Gastrocnemius medialis (tissue), 4 donors: Measurements from ENCODE around the gene ANAPC16. TPM values are rescaled to one million over a fixed set of nuclear protein-coding genes. Genes with fewer than 3 reads are reported as not detected.

Source experiments
- ATAC-seq, 2 donors: fragments of 150-250 bp; one replicate each; pipeline ENCODE4 v1.9.1; 2016
- DNase-seq, 2 donors: peaks; one replicate each; pipeline ENCODE4 v3.0.0-alpha.2; 2019
- H3K27ac ChIP-seq, 4 donors: fragments of 200-600 bp; sonication (generic); 1 replicate in 1 of 4; 2 replicates in 3 of 4; pipeline ENCODE4 v1.5.1; 2016 to 2018; ENCODE audit warnings: mild to moderate bottlenecking in 2 of 4, moderate library complexity in 1 of 4
- H3K27me3 ChIP-seq, 3 donors: fragments of 200-600 bp; sonication (generic) in 2 of 3; 1 replicate in 1 of 3; 2 replicates in 2 of 3; pipeline versions ENCODE4 v1.5.1 to v1.6.0; 2016 to 2019; ENCODE audit warnings: mild to moderate bottlenecking in 1 of 3, moderate library complexity in 1 of 3
- H3K36me3 ChIP-seq, 2 donors: fragments of 200-600 bp; sonication (generic) in 1 of 2; one replicate each; pipeline ENCODE4 v1.5.1; 2017 to 2018
- H3K4me1 ChIP-seq, 2 donors: fragments of 200-600 bp; sonication (generic) in 1 of 2; one replicate each; pipeline ENCODE4 v1.5.1; 2016 to 2017; ENCODE audit warnings: mild to moderate bottlenecking in 2 of 2
- H3K4me3 ChIP-seq, 4 donors: fragments of 200-600 bp; sonication (generic) in 3 of 4; 1 replicate in 1 of 4; 2 replicates in 3 of 4; pipeline ENCODE4 v1.5.1; 2016 to 2019; ENCODE audit warnings: mild to moderate bottlenecking in 2 of 4
- H3K9me3 ChIP-seq, 3 donors: fragments of 200-600 bp; sonication (generic) in 2 of 3; 1 replicate in 1 of 3; 2 replicates in 2 of 3; pipeline ENCODE4 v1.5.1; 2016 to 2019
- POLR2A ChIP-seq, 2 donors: fragments of 450-650 bp; IDR thresholded peaks; one replicate each; pipeline ENCODE4 v1.6.1; 2017; ENCODE audit warnings: antibody characterized with exemption in 2 of 2, mild to moderate bottlenecking in 2 of 2, moderate library complexity in 2 of 2
- in situ Hi-C, 4 donors: fragments of 200-750 bp; cut with MboI; loops; one replicate each; pipeline versions ENCODE4 v1.15.0 to v1.8.0; 2017; ENCODE audit warnings: low sequenced_read_pairs in 4 of 4
- intact Hi-C: fragments of 100-400 bp; cut with DNase I; formaldehyde crosslinking; loops from one replicate; pipeline ENCODE4 v1.15.1; 2023; ENCODE audit warnings: low total_unique reads
- total RNA-seq, 4 donors: library from RNA; depleted of rRNA; stranded (reverse); fragments of >200 nt; gene quantifications; one replicate each; pipeline versions ENCODE4 v1.1.0 to v1.2.3, GENCODE V29; 2016
- TF ChIP-seq, protein P1 (sequence below), 5 experiments: fragments of 450-650 bp in 3 of 5; fragments of 200-600 bp in 2 of 5; sonication (generic) in 2 of 5; IDR thresholded peaks in 4 of 5; conservative IDR thresholded peaks in 1 of 5; 1 replicate in 4 of 5; 2 replicates in 1 of 5; pipeline ENCODE4 v1.5.1; 2016 to 2019; ENCODE audit warnings: antibody characterized with exemption in 5 of 5, mild to moderate bottlenecking in 3 of 5, moderate library complexity in 3 of 5

The ANAPC16 gene
- total RNA-seq, 4 donors from 2014 or later: 70.9 to 168 (median 105) TPM

DNA sequence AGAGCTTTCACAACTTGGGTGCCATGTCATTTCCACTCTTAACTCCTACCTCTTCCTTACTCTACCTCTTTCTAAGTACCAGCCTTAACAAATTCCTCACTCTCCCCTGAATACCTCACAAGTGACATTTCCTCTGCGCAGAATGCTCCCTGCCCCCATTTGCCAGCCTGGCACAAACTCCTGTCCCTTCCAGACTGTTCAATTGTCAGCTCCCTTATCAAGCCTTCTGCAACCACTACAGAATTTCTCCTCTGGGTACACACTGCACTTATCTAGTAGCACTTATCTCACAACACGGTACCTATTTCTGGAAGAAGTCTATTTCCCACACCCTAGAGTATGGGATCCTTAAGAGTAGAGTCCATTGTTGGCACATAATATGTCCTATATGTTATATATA lies 39.1 kb upstream of the ANAPC16 start:
- ATAC-seq: no peak
- intact Hi-C loops: no loop called here
- peaks cover 11 to 15% of the 10 kb centered on the region in 2 donors for H3K4me1 ChIP-seq
- H3K27ac ChIP-seq: no peak overlapping the region
- H3K4me3 ChIP-seq: no peak overlapping the region
- no peaks in the 10 kb centered on the region for H3K36me3 ChIP-seq
- TF ChIP-seq POLR2A (IDR thresholded peaks at IDR 0.05): no peak
- TF ChIP-seq, protein P1, sequence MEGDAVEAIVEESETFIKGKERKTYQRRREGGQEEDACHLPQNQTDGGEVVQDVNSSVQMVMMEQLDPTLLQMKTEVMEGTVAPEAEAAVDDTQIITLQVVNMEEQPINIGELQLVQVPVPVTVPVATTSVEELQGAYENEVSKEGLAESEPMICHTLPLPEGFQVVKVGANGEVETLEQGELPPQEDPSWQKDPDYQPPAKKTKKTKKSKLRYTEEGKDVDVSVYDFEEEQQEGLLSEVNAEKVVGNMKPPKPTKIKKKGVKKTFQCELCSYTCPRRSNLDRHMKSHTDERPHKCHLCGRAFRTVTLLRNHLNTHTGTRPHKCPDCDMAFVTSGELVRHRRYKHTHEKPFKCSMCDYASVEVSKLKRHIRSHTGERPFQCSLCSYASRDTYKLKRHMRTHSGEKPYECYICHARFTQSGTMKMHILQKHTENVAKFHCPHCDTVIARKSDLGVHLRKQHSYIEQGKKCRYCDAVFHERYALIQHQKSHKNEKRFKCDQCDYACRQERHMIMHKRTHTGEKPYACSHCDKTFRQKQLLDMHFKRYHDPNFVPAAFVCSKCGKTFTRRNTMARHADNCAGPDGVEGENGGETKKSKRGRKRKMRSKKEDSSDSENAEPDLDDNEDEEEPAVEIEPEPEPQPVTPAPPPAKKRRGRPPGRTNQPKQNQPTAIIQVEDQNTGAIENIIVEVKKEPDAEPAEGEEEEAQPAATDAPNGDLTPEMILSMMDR (IDR thresholded peaks at IDR 0.05 in 4 of 5, conservative IDR thresholded peaks at IDR 0.05 in 1 of 5): no peak
- in situ Hi-C loops: no loop called here
- no peaks in the 10 kb centered on the region for H3K9me3 ChIP-seq
- no peaks in the 10 kb centered on the region for H3K27me3 ChIP-seq
- DNase-seq: no peak

DNA sequence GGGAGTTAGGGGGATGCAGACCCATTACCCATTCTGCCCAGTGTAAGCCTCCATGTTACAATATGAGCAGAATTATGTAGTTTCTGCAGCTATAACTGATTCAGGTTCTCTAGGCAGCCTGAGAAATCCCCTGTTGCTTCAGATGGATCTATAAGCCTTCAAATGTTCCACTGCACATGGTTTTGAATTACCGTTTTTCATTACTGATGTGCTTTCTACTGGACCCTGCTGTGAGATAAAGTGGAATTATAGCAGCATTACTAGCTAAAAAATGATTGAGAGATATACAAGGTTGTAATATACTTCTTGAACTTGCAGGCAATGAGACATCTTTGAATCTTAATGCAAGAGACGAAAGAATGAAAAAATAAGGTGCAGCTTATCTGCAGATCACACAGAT lies 38.4 kb upstream of the ANAPC16 start:
- TF ChIP-seq, protein P1 (IDR thresholded peaks at IDR 0.05 in 4 of 5, conservative IDR thresholded peaks at IDR 0.05 in 1 of 5): no peak
- Histone ChIP-seq H3K27me3 (no peaks in the 10 kb centered on the region), H3K4me3 (no peak overlapping the region), H3K4me1 (peaks cover 11 to 15% of the 10 kb centered on the region in 2 donors), H3K36me3 (no peaks in the 10 kb centered on the region), H3K9me3 (no peaks in the 10 kb centered on the region), H3K27ac (no peak overlapping the region)
- intact Hi-C loops: no loop called here
- in situ Hi-C loops: no loop called here
- no peak for DNase-seq
- ATAC-seq: no peak

DNA sequence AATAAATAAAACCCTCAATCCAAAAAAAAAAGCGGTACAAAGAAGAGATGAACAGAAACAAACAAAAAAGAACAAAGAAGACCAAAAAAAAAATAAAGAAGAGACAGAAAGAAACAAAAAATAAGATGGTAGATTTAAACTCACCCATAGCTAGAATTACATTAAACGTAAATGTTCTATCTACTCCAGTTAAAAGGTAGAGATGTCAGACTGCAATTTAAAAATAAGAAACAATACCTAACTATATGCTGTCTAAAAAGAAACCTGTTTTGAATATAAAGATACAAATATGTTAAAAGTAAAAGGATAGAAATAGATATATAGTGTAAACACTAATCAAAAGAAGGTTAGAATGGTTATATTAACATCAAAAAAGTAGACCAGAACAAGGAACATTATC lies 31.7 kb upstream of the ANAPC16 start:
- H3K4me3 ChIP-seq: no peak overlapping the region
- no peaks in the 10 kb centered on the region for H3K27me3 ChIP-seq
- H3K4me1 ChIP-seq: peaks cover 6% of the 10 kb centered on the region in 2 donors
- ATAC-seq (no peak), DNase-seq (no peak)
- H3K36me3 ChIP-seq: no peaks in the 10 kb centered on the region
- no peak for TF ChIP-seq POLR2A (IDR thresholded peaks at IDR 0.05)
- TF ChIP-seq, protein P1 (IDR thresholded peaks at IDR 0.05 in 4 of 5, conservative IDR thresholded peaks at IDR 0.05 in 1 of 5): no peak
- intact Hi-C loops (no loop called here), in situ Hi-C loops (no loop called here)
- H3K9me3 ChIP-seq: peaks cover 0 to 5% (median 0%) of the 10 kb centered on the region in 3 donors
- H3K27ac ChIP-seq: no peak overlapping the region

DNA sequence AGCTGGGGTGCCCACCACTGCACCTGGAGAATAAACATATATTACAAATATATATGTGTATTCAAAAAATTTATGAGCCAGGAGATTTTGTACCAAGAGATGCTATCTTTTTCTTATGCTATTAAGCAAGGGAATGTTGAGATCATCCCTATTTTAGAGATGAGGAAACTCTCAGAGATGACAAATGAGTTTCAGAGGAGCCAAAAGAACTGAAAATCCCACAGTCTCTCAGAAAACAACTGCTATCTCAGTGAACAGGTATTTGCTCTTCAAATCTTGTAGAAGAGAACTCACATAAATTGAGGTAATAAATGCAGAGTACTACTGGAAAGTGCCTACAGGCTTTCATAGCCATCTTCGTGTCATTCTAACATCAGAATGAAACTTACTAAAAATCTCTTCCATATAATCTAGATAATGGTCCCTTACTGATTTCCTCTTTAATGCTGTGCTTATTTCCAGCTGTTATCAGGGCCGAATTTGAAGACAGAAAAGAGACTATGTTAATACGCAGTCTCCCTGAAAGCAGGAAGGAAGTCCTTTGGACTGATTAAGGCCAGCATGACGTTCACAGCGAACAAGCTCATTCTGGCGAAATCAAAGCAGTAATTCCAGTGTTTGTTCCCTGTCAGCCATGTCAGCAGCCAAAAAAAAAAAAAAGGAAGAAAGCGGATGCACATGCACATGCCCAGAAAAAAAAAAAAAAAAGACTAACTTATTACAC lies 29.4 kb upstream of the ANAPC16 start:
- ATAC-seq (peak; percentile 90 to 96), DNase-seq (peak; percentile 27 to 50)
- TF ChIP-seq POLR2A (IDR thresholded peaks at IDR 0.05): no peak
- TF ChIP-seq, protein P1 (IDR thresholded peaks at IDR 0.05 in 4 of 5, conservative IDR thresholded peaks at IDR 0.05 in 1 of 5): no peak
- peaks cover 0 to 5% (median 0%) of the 10 kb centered on the region in 3 donors for H3K9me3 ChIP-seq
- peak overlapping the region; percentile 70 to 79 (median 74) for H3K27ac ChIP-seq
- in situ Hi-C loops (no loop called here), intact Hi-C loops (no loop called here)
- no peaks in the 10 kb centered on the region for H3K27me3 ChIP-seq
- no peaks in the 10 kb centered on the region for H3K36me3 ChIP-seq
- H3K4me3 ChIP-seq: no peak overlapping the region
- H3K4me1 ChIP-seq: peaks cover 6% of the 10 kb centered on the region in 2 donors
